B cell (primary cell): Measurements from ENCODE around the gene PLEKHB1. TPM values are rescaled to one million over a fixed set of nuclear protein-coding genes. Genes with fewer than 3 reads are reported as not detected.
"Not testable (repeated sequence)": the region's sequence is repeated elsewhere in the genome, so short reads cannot be mapped to it uniquely, and the experiment has no call there.

ENCODE experiments used
- ATAC-seq: fragments of 200-7000 bp; cut with Tn5 transposase; one replicate; pipeline ENCODE4 v1.10.0; 2021; ENCODE audit warnings: low read depth, mild to moderate bottlenecking, moderate number of reproducible peaks, moderate library complexity
- CTCF ChIA-PET: fragments of 350-600 bp; sonication (Branson Sonifier 250); formaldehyde crosslinking; loops from one replicate; lab custom pipeline; 2021; ENCODE audit warnings: antibody characterized with exemption, inconsistent platforms; lab: Charles Lee
- POLR2A ChIA-PET: fragments of 350-600 bp; sonication (Branson Sonifier 250); formaldehyde crosslinking; loops from one replicate; lab custom pipeline; 2021; ENCODE audit warnings: antibody characterized with exemption; lab: Charles Lee
- DNase-seq: peaks from one replicate; pipeline ENCODE4 v3.0.0; 2013
- H2AFZ ChIP-seq: 2 replicates; pipeline ENCODE4 v1.6.1; 2012; ENCODE audit warnings: mild to moderate bottlenecking, low read depth, low read length; ENCODE audit not compliant: insufficient read depth, poor library complexity, severe bottlenecking
- H3K27ac ChIP-seq, 2 donors: 1 replicate in 1 of 2; 2 replicates in 1 of 2; pipeline ENCODE4 v1.5.1; 2012 to 2013; ENCODE audit warnings: low read length in 2 of 2, mild to moderate bottlenecking in 2 of 2, moderate library complexity in 1 of 2
- H3K27me3 ChIP-seq, 4 experiments: fragments of 200-600 bp in 1 of 4; sonication (generic) in 1 of 4; replicated peaks in 1 of 4; 1 replicate in 2 of 4; 2 replicates in 2 of 4; pipeline versions ENCODE4 v1.6.1 to v1.7.0; 2013 to 2016; ENCODE audit warnings: low read length in 3 of 4, mild to moderate bottlenecking in 2 of 4, mixed read lengths in 1 of 4, moderate library complexity in 1 of 4; ENCODE audit not compliant: insufficient read depth in 4 of 4, control insufficient read depth in 3 of 4; ENCODE audit errors: control extremely low read depth in 1 of 4
- H3K36me3 ChIP-seq, 2 experiments: replicated peaks in 1 of 2; 1 replicate in 1 of 2; 2 replicates in 1 of 2; pipeline versions ENCODE4 v1.6.1 to v1.7.1; 2013; ENCODE audit warnings: low read length in 1 of 2; ENCODE audit not compliant: insufficient read depth in 2 of 2, control insufficient read depth in 1 of 2; ENCODE audit errors: control extremely low read depth in 1 of 2, extremely low read depth in 1 of 2
- H3K4me1 ChIP-seq, 2 donors: fragments of 200-600 bp in 1 of 2; sonication (generic) in 1 of 2; 1 replicate in 1 of 2; 2 replicates in 1 of 2; pipeline versions ENCODE4 v1.5.1 to v1.6.1; 2013 to 2017; ENCODE audit warnings: low read length in 2 of 2; ENCODE audit not compliant: control insufficient read depth in 2 of 2, insufficient read depth in 2 of 2
- H3K4me2 ChIP-seq: replicated peaks from 2 replicates; pipeline ENCODE3; 2012; ENCODE audit warnings: mild to moderate bottlenecking, low read depth, low read length; ENCODE audit not compliant: poor library complexity, severe bottlenecking
- H3K4me3 ChIP-seq, 5 experiments: fragments of 200-600 bp in 1 of 5; sonication (generic) in 1 of 5; 1 replicate in 3 of 5; 2 replicates in 2 of 5; pipeline versions ENCODE4 v1.5.1 to v1.7.0; 2011 to 2016; ENCODE audit warnings: low read length in 4 of 5, mild to moderate bottlenecking in 4 of 5, low read depth in 2 of 5, control low read depth in 1 of 5, moderate library complexity in 1 of 5; ENCODE audit not compliant: insufficient read depth in 1 of 5; ENCODE audit errors: control extremely low read depth in 1 of 5, extremely low read depth in 1 of 5
- H3K79me2 ChIP-seq: fragments of 200-600 bp; sonication (generic); one replicate; pipeline ENCODE4 v1.6.0; 2016; ENCODE audit warnings: low read length; ENCODE audit not compliant: control insufficient read depth, insufficient read depth
- H3K9ac ChIP-seq: fragments of 200-600 bp; sonication (generic); 2 replicates; pipeline ENCODE4 v1.6.1; 2017; ENCODE audit warnings: mild to moderate bottlenecking, low read length, moderate library complexity
- H3K9me3 ChIP-seq, 3 donors: one replicate each; pipeline versions ENCODE4 v1.6.1 to v1.7.1; 2013; ENCODE audit warnings: low read length in 2 of 3; ENCODE audit not compliant: control insufficient read depth in 2 of 3, insufficient read depth in 1 of 3; ENCODE audit errors: control extremely low read depth in 1 of 3
- H4K20me1 ChIP-seq: 2 replicates; pipeline ENCODE4 v1.6.0; 2012; ENCODE audit warnings: mild to moderate bottlenecking, low read length; ENCODE audit not compliant: insufficient read depth, control insufficient read depth, poor library complexity, severe bottlenecking
- H3K27ac Mint-ChIP-seq: one replicate; pipeline ENCODE4 v1.8.0; 2021; ENCODE audit warnings: mixed read lengths
- H3K27me3 Mint-ChIP-seq: one replicate; pipeline ENCODE4 v1.8.0; 2021; ENCODE audit warnings: mixed read lengths
- H3K4me1 Mint-ChIP-seq: one replicate; pipeline ENCODE4 v1.8.0; 2021; ENCODE audit warnings: mixed read lengths
- H3K4me3 Mint-ChIP-seq: one replicate; pipeline ENCODE4 v1.8.0; 2021; ENCODE audit warnings: mixed read lengths
- H3K9me3 Mint-ChIP-seq: one replicate; pipeline ENCODE4 v1.8.0; 2022; ENCODE audit warnings: mixed read lengths; ENCODE audit not compliant: insufficient read depth
- CTCF ChIP-seq: fragments of 200-600 bp; IDR thresholded peaks from one replicate; pipeline ENCODE4 v1.8.0; 2022; ENCODE audit warnings: antibody characterized with exemption, mild to moderate bottlenecking
- EZH2 ChIP-seq: IDR thresholded peaks from 2 replicates; pipeline ENCODE4 v1.6.1; 2012; ENCODE audit warnings: borderline replicate concordance, low read depth, mild to moderate bottlenecking, moderate library complexity, low read length; ENCODE audit not compliant: insufficient read depth, poor library complexity, severe bottlenecking
- WGBS: methylation state at CpG from one replicate; pipeline ENCODE4 v1.1.5; 2013; ENCODE audit warnings: missing lambda C conversion rate; ENCODE audit not compliant: insufficient coverage; 5-methylcytosine and 5-hydroxymethylcytosine counted together
- intact Hi-C: fragments of 100-400 bp; cut with micrococcal nuclease; formaldehyde crosslinking; loops from one replicate; pipeline ENCODE4 v1.10.0; 2022
- polyA plus RNA-seq: library from polyadenylated mRNA; depleted of rRNA; stranded (reverse); fragments of >200 nt; gene quantifications from 2 replicates; pipeline ENCODE4 v1.2.3, GENCODE V29; 2012
- total RNA-seq, 2 donors: library from RNA; stranded (reverse); fragments of 120-200 nt in 1 of 2; gene quantifications; 1 replicate in 1 of 2; 2 replicates in 1 of 2; pipeline versions ENCODE4 v1.2.3 to v1.2.4, GENCODE V29; 2013 to 2022

PLEKHB1 gene
- total and polyA plus RNA-seq, 2 donors (not counting 1 experiment from before 2014, with no cell fraction given) = 13.8 to 16.7 TPM

GRCh38 chr11:73671701-73672100, 25.3 kb downstream of the PLEKHB1 start:
- Mint-ChIP-seq H3K9me3 (no peaks in the 10 kb centered on the region), H3K27ac (no peak overlapping the region), H3K4me1 (no peaks in the 10 kb centered on the region), H3K27me3 (no peaks in the 10 kb centered on the region), H3K4me3 (no peak overlapping the region)
- no peaks in the 10 kb centered on the region for H3K27me3 ChIP-seq
- intact Hi-C loops = no loop called here
- H3K36me3 ChIP-seq = peaks cover 0 to 1% of the 10 kb centered on the region in 2 experiments
- H3K4me1 ChIP-seq = no peaks in the 10 kb centered on the region
- no peak overlapping the region for H3K9ac ChIP-seq
- DNase-seq (no peak), ATAC-seq (no peak)
- H3K79me2 ChIP-seq = no peaks in the 10 kb centered on the region
- no peak overlapping the region for H3K27ac ChIP-seq
- no peaks in the 10 kb centered on the region for H4K20me1 ChIP-seq
- no peak overlapping the region for H3K4me2 ChIP-seq
- WGBS = 100% methylated on average over 6 of the region's 6 CpGs
- H3K4me3 ChIP-seq = no peak overlapping the region
- POLR2A ChIA-PET = no interaction called here
- TF ChIP-seq EZH2 (no peak), CTCF (no peak)
- CTCF ChIA-PET = interaction anchor here (0.8 to 1.1 kb wide), 2 partner anchors 12 to 45 kb away, joined by 3 read pairs; no protein-coding TSS in a partner anchor
- no peak overlapping the region for H2AFZ ChIP-seq
- no peaks in the 10 kb centered on the region for H3K9me3 ChIP-seq

- POLR2A ChIA-PET, intact Hi-C loops: not testable (repeated sequence)
- WGBS = no CpG with 5 or more reads among the region's 5 CpGs
Measured at GRCh38 chr11:73676552-73676951, 30.2 kb downstream of the PLEKHB1 start.

More at GRCh38 chr11:73676552-73676951, 30.2 kb downstream of the PLEKHB1 start:
- H4K20me1 ChIP-seq, CTCF ChIA-PET, H3K27me3 ChIP-seq, H3K4me1 ChIP-seq, H3K27ac ChIP-seq, H3K9ac ChIP-seq, H3K79me2 ChIP-seq, H3K27ac Mint-ChIP-seq, H3K27me3 Mint-ChIP-seq, ATAC-seq, H3K4me3 ChIP-seq, DNase-seq, H3K9me3 Mint-ChIP-seq, H3K4me3 Mint-ChIP-seq, H3K4me1 Mint-ChIP-seq, H3K4me2 ChIP-seq, H3K9me3 ChIP-seq, H2AFZ ChIP-seq: not testable (repeated sequence)
- peaks cover 3 to 19% of the 10 kb centered on the region in 2 experiments for H3K36me3 ChIP-seq
